CD4-positive, alpha-beta T cell treated with Interleukin-15 for 4 hours (primary cell): ENCODE data around the gene PMP22.

Source experiments
- DNase-seq: peaks from one replicate; pipeline ENCODE4 v3.0.0-alpha.2; 2020; ENCODE audit warnings: low spot score

The PMP22 gene

DNA sequence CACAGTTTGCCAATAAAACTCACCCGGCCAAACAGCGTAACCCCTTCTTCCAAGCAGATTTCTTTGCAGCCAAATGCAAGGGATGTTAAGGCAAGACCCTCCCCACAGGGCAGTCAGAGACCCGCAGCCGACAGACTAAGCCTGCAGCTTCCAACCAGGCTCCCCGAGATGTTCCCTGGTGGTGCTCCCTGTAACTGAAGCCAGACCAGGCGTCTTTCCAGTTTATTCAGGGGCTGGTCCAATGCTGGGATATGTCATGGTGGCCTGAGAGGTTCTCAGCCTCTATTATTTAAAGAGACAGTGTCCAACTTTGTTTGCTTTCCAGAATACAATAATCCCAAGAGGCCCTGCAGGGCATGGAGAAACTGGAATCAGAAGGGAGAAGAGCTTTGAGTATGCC, at the start of gene PMP22:
Gene PMP22, minus strand, starts transcription at position 196 of the 400 bp plus-strand sequence. CDS start 4,599 bp downstream, outside the sequence.
- no peak for DNase-seq

DNA sequence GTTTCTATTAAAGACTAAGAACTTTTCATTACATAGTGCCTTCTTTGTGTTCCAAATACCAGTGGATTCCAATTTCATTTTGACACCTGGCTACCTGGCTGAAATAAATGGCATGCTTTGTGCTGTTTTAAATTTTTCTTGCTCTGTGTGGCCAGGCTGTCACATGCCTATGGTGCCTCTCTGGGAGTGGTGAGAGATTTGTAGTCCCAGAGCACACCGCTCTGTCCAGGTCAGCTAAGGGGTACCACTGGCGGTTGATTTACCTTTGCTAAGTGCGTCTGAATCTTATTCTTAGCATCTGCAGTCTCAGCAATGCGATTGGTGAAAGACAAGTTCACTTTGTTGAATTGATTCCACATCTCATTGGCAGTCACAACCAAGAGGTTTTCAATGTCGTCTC, 46.9 kb upstream of the PMP22 start:
- DNase-seq, result no peak

DNA sequence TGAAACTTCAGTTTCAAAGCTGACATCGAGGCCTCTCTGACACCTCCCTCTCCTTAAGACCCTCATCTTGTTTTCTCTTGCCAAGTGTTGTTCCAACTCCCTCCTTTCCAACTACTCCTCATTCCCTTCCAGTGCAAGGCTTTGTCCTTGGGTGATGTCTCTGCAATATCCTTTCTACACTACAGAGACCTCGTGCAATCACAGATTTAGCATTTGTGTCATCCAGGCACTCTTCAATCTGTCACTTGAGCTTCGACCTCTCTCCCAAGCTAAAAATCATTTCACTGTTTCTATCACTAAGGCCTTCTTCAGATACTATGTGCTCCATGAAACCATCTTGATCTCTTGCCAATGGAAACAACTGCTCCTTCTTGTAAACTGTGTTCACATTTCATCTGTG, 44.7 kb upstream of the PMP22 start:
- DNase-seq, result no peak

DNA sequence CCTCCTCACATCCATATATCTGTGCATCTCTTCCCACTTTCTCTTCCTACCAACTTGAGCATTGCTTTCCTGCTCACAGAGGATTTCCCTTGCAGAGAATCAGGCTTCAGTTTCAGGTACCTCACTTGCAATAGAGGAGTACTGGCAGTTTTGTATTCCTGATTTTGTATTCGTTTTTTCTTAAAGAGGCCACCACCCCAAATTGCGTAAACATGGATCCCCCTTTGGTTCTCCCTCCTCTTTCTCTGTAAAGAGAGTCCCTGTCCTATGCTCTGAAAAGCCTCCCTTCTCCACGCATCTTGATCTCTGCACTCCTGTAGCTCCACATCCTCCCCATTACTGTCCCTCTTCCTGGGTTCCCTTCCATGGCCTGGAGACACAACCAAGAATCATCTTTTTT, 44.1 kb upstream of the PMP22 start:
- no peak for DNase-seq

DNA sequence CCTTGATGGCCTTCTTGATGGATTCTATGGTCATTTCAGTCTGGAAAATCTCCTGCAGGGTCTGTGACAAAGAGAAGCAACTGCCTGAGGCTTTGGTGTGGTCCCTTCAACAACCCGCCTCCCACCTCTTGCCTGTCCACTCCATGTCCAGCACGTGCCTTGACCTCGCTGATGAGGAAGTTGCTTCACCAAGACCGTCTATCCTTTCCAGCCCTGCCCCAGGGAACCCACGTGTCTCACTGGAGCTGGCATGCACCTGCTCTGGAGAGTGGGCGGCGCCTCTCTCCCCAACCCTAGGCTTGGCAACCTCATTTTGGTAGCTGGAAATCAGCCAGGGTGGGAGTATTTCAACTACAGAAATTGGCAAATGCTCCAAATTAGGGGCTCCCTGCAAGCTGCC, 43.6 kb upstream of the PMP22 start:
- no peak for DNase-seq

DNA sequence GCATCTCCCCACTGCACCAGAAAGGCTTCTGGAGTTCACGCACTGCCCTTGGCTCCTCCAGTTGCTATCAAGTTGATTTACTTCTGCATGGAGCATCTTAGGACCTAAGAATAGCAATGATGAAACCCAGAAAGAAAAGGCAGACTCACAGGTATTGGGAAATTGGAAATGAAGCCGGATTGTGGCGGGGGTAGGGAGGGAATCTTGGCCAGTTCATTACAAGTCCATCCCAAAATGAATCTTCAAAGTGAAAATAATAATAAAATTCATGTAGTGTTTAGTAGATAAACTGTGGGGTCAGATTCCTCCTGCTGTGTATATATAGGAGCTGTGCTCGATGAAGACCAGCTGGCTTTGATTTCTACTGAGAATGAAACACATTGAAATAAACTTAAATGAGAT, 42.6 kb upstream of the PMP22 start:
- DNase-seq, result no peak

DNA sequence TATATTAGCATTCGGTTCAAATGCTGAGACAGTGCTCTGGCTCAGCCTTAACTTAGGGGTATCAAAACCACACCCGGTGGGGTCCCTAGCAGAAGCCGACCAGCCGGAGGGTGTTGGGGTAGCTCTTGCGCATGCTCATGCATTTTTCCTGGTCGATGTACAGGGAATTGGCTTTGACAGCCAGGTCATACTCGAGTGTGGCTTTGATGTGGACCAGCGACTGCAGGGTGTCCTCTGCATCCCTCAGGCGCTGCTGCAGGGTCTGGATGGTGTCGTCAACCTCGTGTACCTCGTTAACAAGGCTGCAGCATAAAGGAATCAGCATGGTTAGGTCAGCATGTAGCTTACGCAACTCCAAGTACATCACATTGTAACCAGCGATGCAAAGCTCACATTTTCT, 38.7 kb upstream of the PMP22 start:
- DNase-seq, result no peak

DNA sequence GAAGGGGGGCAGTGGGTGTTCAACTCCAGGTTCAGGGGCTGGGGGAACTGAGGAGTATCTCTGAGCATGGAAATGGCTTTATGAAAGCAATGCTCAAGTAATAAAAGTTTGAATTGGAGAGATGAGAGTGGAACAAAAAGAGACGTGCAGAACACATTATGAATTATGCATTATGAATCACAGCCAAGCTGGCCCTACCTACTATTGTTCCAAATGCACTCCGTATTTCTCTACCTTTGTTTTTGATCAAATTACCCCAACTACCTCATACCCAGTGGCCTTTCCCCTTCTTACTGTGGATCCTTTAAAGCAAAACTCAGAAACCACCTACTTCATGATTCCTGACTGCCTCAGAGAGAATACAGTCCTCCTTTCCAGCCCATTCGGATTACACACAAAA, 38.1 kb upstream of the PMP22 start:
- no peak for DNase-seq

DNA sequence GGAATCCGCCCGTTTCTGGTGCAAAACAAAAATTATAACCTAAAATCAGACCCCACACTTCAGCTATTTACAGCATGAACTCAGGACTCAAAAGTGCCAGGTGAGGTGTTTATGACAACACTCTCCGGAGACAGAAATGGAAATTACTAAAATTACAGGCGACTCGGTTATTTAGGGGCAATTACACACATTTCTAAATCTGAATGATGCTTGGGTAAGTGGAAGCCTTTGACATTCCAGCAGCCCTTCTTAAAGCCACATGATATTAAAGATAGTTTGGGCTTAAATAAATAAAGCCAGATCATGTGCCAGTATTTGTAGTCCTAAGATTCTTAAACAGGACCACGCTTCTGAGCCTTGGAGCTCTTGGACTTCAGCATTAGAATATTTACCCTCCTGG, 36.7 kb upstream of the PMP22 start:
- no peak for DNase-seq

DNA sequence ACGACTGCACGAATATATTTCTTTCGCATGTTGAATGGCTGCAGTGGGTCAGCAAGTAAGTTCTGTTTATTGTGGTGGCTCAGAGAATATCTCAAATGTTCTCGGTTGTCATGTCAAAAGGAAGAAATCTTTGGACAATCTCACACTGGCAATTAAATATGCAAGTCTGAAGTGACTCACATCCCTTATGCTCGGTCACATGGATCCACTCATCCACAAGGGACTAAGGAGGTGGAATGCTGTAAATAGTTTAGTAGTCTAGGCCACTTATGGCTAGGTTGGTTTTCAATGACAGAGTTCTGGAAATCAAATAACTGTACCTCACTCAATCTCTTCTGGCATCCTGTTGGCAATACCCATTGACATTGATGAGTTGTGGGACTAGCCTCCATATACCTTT, 33.0 kb upstream of the PMP22 start:
- no peak for DNase-seq

DNA sequence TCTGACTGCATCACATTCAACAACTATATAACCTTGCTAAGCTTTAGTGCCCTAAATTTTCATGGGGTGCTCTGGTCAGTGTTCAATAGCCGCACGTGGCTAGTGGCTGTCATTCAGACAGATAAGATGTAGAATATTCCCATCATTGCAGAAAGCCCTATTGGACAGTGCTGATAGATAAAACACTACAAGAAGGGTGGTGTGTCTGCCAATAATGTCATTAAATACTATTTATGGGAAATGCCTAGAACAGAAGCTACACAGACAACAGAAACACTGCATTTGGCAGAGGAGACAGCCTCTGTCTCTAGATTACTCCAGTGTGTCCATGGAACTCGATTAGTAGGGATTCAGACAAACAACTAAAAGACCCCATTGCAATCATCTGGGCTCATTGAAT, 28.4 kb upstream of the PMP22 start:
- DNase-seq, result no peak

DNA sequence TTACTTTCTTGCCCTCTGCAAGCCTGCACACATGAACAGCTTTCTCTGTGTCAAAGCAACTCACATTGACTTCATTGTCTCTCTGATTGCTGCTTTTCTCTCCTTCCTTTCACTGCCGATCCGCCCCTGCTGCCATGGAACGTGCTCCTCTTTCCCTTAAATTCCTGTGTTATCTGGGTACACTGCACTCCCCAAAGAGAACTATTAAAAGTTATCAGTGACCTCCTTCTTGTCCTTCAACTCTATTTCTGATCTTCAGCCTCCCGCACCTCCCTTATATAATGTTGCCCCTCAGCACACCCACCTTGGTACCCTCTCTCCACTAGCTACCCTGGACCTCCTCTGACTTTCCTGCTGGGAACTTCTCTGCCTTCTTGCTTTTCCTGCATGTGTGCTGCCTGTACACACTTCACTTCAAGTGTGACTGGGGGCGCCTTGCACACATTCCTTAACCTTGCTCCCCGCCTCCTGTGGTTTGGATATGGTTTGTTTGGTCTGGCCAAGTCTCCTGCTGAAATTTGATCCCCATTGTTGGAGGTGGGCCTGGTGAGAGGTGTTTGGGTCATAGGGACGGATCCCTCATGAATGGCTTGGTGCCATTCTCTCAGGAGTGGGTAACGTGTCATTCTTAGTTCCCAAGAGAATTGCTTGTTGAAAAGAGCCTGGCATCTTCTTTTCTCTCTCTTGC, 26.7 kb upstream of the PMP22 start:
- no peak for DNase-seq

DNA sequence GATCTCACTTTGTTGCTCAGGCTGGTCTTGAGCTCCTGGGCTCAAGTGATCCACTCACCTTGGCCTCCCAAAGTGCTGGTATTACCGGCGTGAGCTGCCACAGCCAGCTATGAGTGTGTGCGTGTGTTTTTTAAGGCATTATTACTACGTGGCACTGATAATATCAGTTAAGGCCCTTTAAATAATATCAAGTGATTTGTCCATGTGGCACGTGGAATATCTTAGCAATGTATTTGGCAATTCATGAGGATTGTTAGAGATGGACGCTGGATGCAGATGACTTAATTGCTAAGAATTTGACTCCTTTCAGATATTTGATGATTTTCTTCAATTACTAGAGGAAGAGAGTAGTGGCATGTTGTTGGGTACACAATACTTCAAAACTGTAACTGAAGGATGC, 25.5 kb upstream of the PMP22 start:
- no peak for DNase-seq

DNA sequence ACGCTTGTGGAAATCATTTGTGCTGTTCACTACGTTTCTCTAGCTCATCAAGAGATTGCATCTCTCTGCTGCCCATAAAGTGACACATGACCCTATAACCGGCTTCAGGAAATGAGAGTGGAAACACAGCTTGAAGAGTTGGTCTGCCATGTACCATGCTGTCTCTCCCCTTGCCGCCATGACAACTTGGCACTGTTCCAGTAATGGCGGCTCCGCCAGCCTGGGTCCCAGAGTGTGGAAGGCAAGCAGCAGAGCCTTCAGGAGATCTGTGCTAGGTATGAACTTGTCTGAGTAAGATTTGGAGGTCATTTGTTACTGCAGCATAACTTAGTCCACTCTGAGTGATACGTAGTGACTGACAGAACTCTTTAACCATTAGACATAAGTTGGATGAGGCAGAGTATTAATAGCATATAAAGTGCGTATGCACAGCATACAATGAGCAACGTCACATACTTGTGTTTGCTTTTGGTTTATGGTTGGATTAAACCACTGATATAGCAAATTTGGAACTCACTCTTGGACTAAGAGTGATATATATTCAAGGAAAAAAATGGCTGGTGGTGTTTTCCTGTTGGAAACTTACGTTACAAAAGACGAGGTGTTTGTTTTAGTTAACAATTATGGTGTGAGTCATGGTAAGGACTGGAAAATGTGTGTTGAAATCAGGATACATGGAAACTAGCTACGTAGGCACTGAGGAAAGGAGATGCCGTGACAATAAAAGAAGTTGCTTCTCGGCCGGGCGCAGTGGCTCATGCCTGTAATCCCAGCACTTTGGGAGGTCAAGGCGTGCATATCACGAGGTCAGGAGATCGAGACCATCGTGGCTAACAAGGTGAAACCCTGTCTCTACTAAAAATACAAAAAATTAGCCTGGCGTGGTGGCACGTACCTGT, 24.4 kb upstream of the PMP22 start:
- DNase-seq, result no peak

DNA sequence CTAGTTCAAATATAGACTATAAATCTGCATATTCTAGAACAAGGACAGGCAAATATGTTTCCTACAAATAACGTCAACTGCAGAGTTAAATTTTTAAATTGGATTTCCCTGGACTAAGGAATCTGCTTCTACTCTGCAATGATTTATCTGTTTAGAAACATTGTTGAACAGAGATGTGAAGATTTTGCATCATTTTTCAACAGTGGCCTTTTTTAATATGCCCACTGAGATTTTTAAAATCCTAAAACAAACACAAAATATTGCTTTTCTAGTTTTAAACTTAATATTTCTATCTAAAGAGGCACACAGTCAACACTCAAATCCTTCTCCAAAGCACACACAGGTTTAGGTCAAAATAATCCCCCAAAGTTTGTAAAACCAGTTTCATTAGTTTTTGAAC, 23.7 kb upstream of the PMP22 start:
- DNase-seq, result no peak

DNA sequence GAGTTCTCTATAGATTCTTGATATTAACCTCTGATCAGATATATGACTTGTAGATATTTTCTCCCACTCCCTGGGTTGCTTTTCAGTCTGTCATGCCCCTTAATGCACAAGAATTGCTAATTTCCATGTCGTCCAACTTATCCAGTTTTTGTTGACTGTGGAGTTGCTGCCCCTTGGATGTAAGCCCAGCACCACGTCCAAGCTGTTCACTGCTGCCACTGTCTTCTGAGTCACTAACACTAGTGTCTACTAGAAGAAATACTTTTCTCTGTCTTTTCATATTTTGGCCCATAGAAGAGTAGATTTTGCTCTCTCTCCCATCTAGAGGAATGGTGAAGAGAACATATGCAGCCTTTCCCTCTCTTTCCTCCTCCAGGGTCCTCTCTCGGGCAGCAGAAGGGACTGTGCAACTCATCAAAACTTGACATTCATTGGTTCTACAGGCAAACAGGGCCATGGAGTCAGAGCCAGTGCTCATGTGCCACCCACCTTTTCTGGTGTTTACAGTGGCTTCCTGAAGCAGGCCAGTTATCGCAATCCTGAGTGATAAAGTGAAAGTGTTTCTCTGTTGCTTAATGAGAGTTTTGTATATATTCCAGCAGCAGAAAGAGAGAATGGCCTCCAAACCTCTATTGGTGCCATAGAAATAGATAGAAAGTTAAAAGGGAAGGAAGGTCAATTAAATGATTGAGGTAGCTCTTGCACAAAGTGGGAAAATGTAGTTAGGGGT, 22.6 kb upstream of the PMP22 start:
- DNase-seq, result no peak

DNA sequence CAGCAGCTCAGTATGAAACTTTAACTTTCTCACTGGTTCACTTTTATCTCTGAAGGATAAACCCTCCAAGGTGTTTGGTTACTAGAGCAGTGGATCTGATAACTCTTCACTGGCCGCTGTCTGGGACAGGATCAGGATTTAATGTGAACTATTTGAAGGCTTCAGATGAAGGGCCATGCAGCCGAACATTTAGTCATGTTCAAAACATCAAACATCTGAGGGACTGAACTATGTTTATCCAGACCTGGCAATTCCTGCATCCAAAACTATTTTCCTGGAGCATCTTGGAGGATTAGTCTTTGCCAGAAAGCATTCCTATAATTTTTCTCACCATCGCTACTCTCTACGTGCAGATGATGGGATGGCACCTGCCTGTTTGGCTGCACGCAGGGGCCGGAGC, 20.3 kb upstream of the PMP22 start:
- DNase-seq, result no peak

DNA sequence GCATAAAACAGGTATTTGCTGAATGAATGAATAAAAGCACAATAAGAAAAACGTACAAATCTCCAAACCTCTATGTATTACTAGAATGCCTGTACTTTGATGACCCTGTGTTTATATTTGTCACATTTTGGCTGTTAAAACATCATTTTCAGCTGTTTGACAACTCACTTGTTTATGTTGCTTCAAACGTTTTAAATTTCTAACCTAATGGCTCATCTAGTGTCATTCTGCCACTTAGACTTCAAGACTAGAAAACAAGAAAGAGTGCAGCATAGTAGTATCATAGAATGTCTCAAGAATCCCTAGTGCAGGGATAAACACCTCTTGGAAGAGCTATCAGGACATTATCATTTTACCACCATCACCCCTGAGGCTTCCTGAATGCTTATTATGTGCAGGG, 19.4 kb upstream of the PMP22 start:
- DNase-seq, result no peak

DNA sequence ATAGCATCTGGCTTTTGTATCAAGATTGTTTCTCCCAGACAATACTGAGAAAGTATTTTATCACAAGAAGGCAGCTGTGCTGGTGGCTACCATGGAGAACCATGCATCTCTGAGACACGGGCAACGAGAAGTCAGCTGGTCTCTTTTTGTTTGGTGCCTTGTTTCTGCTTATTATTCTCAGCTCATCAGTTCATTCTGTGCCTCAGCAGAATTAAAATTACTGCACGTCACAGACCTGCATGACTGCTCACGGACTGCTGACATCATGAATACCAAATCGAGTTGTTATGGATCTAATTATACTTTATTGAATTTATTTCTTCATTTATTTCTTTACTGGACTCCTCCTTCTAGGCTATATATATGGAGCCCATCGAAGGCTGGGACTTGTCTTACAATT, 19.0 kb upstream of the PMP22 start:
- no peak for DNase-seq

DNA sequence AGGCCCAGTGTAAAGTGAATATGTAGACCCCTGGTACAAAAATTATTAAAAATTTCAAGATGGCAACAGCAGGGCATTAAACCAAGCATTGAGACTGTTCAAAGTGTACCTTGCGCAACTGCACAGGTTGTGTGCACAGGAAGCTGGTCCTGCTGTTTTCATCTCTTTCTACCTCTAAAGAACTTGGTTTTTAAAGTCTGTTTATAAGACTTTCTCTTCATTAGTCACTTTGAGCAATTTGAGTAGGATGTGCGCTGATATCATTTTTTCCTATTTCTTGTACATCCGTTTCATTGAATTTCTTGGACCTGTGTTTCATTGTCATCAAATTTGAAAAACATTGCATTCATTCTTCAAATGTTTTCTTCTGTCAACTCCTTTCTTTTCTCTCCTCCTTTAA, 16.8 kb upstream of the PMP22 start:
- no peak for DNase-seq

DNA sequence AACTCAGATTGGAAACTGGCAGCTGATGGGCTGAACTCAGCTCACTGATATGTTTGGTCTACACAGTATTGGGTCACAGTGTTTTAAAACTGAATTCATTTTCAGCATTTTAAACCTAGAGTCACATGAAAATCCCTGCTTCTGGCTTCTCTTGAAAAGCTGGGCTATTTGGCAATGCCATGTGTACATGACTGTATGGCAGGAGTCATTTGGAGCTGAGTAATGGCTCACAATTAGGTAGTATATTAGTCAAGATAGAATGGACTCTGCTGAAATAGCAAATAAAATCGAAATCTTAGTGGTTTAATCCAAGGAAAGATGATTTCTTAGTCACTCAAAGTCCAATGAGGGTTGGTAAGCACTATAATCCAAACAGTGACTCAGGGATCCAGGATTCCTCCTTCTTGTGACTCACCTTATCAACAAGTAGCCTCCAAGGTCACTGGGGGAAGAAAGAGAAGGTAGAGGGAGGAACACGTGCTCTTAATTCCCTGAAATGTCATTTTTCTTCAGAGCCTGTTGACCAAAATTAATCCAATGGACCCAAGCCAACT, 13.9 kb upstream of the PMP22 start:
- DNase-seq, result no peak

DNA sequence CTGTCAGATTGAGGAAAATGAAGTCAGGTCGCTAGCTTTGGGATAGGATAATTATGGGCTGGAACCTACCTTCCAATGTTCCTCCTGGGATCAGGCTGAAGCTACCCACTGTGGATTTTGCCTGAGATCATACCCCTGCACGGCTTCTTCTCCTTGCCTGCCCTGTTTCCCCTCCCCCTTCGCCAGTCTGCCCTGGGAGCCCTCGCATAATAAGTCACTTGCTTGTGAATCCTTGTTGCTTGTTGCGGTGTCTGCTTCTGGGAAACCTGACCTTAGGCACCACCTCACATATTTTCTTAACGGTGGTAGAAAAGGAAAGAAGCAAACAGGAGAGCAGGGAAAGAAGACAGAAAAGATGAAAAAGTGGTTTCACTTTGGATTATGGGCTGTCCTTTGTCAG, 13.3 kb upstream of the PMP22 start:
- DNase-seq, result no peak

DNA sequence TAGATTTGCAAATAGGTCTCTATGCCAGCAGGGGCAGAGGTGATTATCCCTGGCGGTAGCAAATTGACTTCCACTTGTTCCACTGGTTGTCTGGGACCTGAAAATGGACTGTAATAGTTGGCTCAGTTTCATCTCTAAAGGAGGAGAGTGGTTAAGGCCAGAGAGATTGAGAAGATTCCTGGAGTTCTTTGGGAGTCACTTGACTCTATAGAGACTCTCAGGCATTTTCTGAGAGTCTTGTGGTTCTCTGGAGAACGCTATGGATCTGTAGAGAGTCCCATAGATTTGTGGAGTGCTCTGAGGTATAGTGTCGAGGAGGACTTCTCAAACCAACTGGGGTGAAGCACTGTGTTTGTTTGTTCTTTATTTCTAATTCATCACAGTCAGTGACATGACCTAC, 8.9 kb upstream of the PMP22 start:
- no peak for DNase-seq
